ENCODE results near the gene RGS19.

GRCh38 chr20:64050261-64051032, 28.9 kb downstream of the RGS19 start:
- no peak for TF ChIP-seq EZH2 (IDR thresholded peaks at IDR 0.05)
- TF ChIP-seq CTCF (IDR thresholded peaks at IDR 0.05) = no peak
